ENCODE results near the gene CTNS.

Gene CTNS

GRCh38 chr17:3667366-3668278 is 31.1 kb downstream of the CTNS start:
- peak overlapping the region; percentile 96 for H3K27ac ChIP-seq
- TF ChIP-seq ZFX (IDR thresholded peaks at IDR 0.05; ENCODE audit: borderline replicate concordance), result no peak
- TF ChIP-seq CTCF (IDR thresholded peaks at IDR 0.05), result 0 out of 2 replicates have a peak, but pooled peaks have one; percentile 7

- TF ChIP-seq CTCF (IDR thresholded peaks at IDR 0.05), result no peak
- TF ChIP-seq ZFX (IDR thresholded peaks at IDR 0.05; ENCODE audit: borderline replicate concordance), result no peak
- H3K27ac ChIP-seq, result peak within 1 kb of the TSS; percentile 96
Observed at GRCh38 chr17:3668279-3669084, 31.9 kb downstream of the CTNS start, which contains the start of the genes EMC6 and TAX1BP3. Gene EMC6, plus strand, starts transcription at chr17:3668812. Its CDS starts 335 bp downstream, at chr17:3669147. Gene TAX1BP3, minus strand, starts transcription at chr17:3668578. Its CDS starts 52 bp downstream, at chr17:3668526.

GRCh38 chr17:3669085-3669347 is 32.5 kb downstream of the CTNS start:
- peak overlapping the region; percentile 96 for H3K27ac ChIP-seq
- TF ChIP-seq CTCF (IDR thresholded peaks at IDR 0.05), result no peak
- no peak for TF ChIP-seq ZFX (IDR thresholded peaks at IDR 0.05; ENCODE audit: borderline replicate concordance)

- H3K27ac ChIP-seq, result peak overlapping the region; percentile 96
- TF ChIP-seq ZFX (IDR thresholded peaks at IDR 0.05; ENCODE audit: borderline replicate concordance) (no peak), CTCF (IDR thresholded peaks at IDR 0.05) (no peak)
Observed at GRCh38 chr17:3669548-3669947, 33.0 kb downstream of the CTNS start.

- H3K27ac ChIP-seq, result no peak overlapping the region
Observed at GRCh38 chr17:3672571-3672970, 36.0 kb downstream of the CTNS start.

GRCh38 chr17:3675886-3676285 is 39.3 kb downstream of the CTNS start:
- no peak overlapping the region for H3K27ac ChIP-seq
- no peak for TF ChIP-seq CTCF (IDR thresholded peaks at IDR 0.05)
- no peak for TF ChIP-seq ZFX (IDR thresholded peaks at IDR 0.05; ENCODE audit: borderline replicate concordance)

More at GRCh38 chr17:3672571-3672970, 36.0 kb downstream of the CTNS start:
- TF ChIP-seq ZFX (IDR thresholded peaks at IDR 0.05; ENCODE audit: borderline replicate concordance), result no peak
- no peak for TF ChIP-seq CTCF (IDR thresholded peaks at IDR 0.05)

All from 22Rv1 (cell line).